Measurements from ENCODE around the gene PFDN4. TPM values are rescaled to one million over a fixed set of nuclear protein-coding genes. Genes with fewer than 3 reads are reported as not detected.
"Not testable (repeated sequence)": the region's sequence is repeated elsewhere in the genome, so short reads cannot be mapped to it uniquely, and the experiment has no call there.

PFDN4 gene
- total RNA-seq, 2 experiments from 2014 or later: 55.4 to 60.5 TPM

- H3K27me3 Mint-ChIP-seq: no peaks in the 10 kb centered on the region
- intact Hi-C loops (cut with DNase I, micrococcal nuclease): no loop called here
- peak overlapping the region; percentile 21 for H3K27ac Mint-ChIP-seq
- H3K4me3 Mint-ChIP-seq: no peak overlapping the region
- peaks cover 17% of the 10 kb centered on the region for H3K36me3 Mint-ChIP-seq (ENCODE audit: low read depth)
- ChIA-PET POLR2A (no interaction called here), CTCF (interaction anchor here (1.4 to 2.0 kb wide), 3 partner anchors 10 to 432 kb away, joined by 4 to 11 read pairs (median 8); partner anchors contain the start of gene PFDN4)
- peaks cover 28% of the 10 kb centered on the region for H3K4me1 Mint-ChIP-seq
- DNase-seq (no peak), ATAC-seq (no peak)
- H3K9me3 Mint-ChIP-seq (ENCODE audit: low read depth): no peaks in the 10 kb centered on the region
Observed at GRCh38 chr20:54218470-54218869, 10.6 kb downstream of the PFDN4 start.

GRCh38 chr20:54219751-54220426 is 12.0 kb downstream of the PFDN4 start:
- Mint-ChIP-seq H3K27me3 (no peaks in the 10 kb centered on the region), H3K9me3 (ENCODE audit: low read depth) (no peaks in the 10 kb centered on the region), H3K36me3 (ENCODE audit: low read depth) (peaks cover 14% of the 10 kb centered on the region), H3K27ac (no peak overlapping the region), H3K4me1 (peaks cover 28% of the 10 kb centered on the region), H3K4me3 (no peak overlapping the region)
- POLR2A ChIA-PET: no interaction called here
- intact Hi-C loops (cut with DNase I, micrococcal nuclease): loop anchor here (1.0 to 10.0 kb wide), 5 partner anchors 67 to 426 kb away; partner anchors contain the start of gene DOK5 (in 1 of the 2)
- no peak for ATAC-seq
- CTCF ChIA-PET: interaction anchor here (0.6 to 2.0 kb wide), 8 partner anchors 9 to 430 kb away, joined by 3 to 11 read pairs (median 4); partner anchors contain the start of gene PFDN4
- DNase-seq: no peak

- intact Hi-C loops (cut with DNase I, micrococcal nuclease): loop anchor here (1.0 to 10.0 kb wide), 6 partner anchors 65 to 426 kb away; partner anchors contain the start of gene DOK5 (in 1 of the 2)
- peaks cover 28% of the 10 kb centered on the region for H3K4me1 Mint-ChIP-seq
- H3K27ac Mint-ChIP-seq: peak overlapping the region; percentile 59
- ATAC-seq (no peak), DNase-seq (no peak)
- H3K27me3 Mint-ChIP-seq: no peaks in the 10 kb centered on the region
- peaks cover 14% of the 10 kb centered on the region for H3K36me3 Mint-ChIP-seq (ENCODE audit: low read depth)
- no peak overlapping the region for H3K4me3 Mint-ChIP-seq
- CTCF ChIA-PET: interaction anchor here (0.6 to 1.0 kb wide), 4 partner anchors 8 to 306 kb away, joined by 3 to 4 read pairs (median 4); no protein-coding TSS in a partner anchor
- H3K9me3 Mint-ChIP-seq (ENCODE audit: low read depth): no peaks in the 10 kb centered on the region
- POLR2A ChIA-PET: interaction anchor here (0.6 kb wide), 1 partner anchor 1065 kb away, joined by 4 read pairs; no protein-coding TSS in a partner anchor
Observed at GRCh38 chr20:54220722-54221121, 12.8 kb downstream of the PFDN4 start.

- Mint-ChIP-seq H3K4me1 (peaks cover 28% of the 10 kb centered on the region), H3K27me3 (no peaks in the 10 kb centered on the region), H3K4me3 (no peak overlapping the region), H3K36me3 (ENCODE audit: low read depth) (peaks cover 7% of the 10 kb centered on the region), H3K9me3 (ENCODE audit: low read depth) (no peaks in the 10 kb centered on the region), H3K27ac (peak overlapping the region; percentile 77)
- ChIA-PET CTCF (interaction anchor here (0.6 to 2.1 kb wide), 10 partner anchors 9 to 532 kb away, joined by 3 to 12 read pairs (median 3); partner anchors contain the start of gene PFDN4), POLR2A (interaction anchor here (0.6 kb wide), 2 partner anchors 282 to 1064 kb away, joined by 4 read pairs; no protein-coding TSS in a partner anchor)
- DNase-seq (peak; percentile 49), ATAC-seq (peak; percentile 95)
- intact Hi-C loops (cut with DNase I, micrococcal nuclease): loop anchor here (1.0 to 10.0 kb wide), 5 partner anchors 64 to 253 kb away; partner anchors contain the start of gene DOK5 (in 1 of the 2)
Observed at GRCh38 chr20:54221353-54221752, 13.5 kb downstream of the PFDN4 start.

GRCh38 chr20:54221996-54222890 is 14.4 kb downstream of the PFDN4 start:
- Mint-ChIP-seq H3K4me1 (peaks cover 26% of the 10 kb centered on the region), H3K4me3 (no peak overlapping the region), H3K27me3 (no peaks in the 10 kb centered on the region), H3K9me3 (ENCODE audit: low read depth) (no peaks in the 10 kb centered on the region), H3K27ac (peak overlapping the region; percentile 77), H3K36me3 (ENCODE audit: low read depth) (peaks cover 2% of the 10 kb centered on the region)
- intact Hi-C loops (cut with DNase I, micrococcal nuclease): loop anchor here (1.0 to 10.0 kb wide), 5 partner anchors 63 to 253 kb away; partner anchors contain the start of gene DOK5 (in 1 of the 2)
- ATAC-seq (peak; percentile 2), DNase-seq (no peak)
- ChIA-PET POLR2A (interaction anchor here (0.6 kb wide), 1 partner anchor 281 kb away, joined by 4 read pairs; no protein-coding TSS in a partner anchor), CTCF (interaction anchor here (0.6 to 2.1 kb wide), 9 partner anchors 8 to 426 kb away, joined by 3 to 12 read pairs (median 3); partner anchors contain the start of gene PFDN4)

- POLR2A ChIA-PET: no interaction called here
- Mint-ChIP-seq H3K27ac (no peak overlapping the region), H3K36me3 (ENCODE audit: low read depth) (peaks cover 2% of the 10 kb centered on the region), H3K27me3 (no peaks in the 10 kb centered on the region), H3K9me3 (ENCODE audit: low read depth) (no peaks in the 10 kb centered on the region), H3K4me3 (no peak overlapping the region), H3K4me1 (peaks cover 28% of the 10 kb centered on the region)
- intact Hi-C loops (cut with DNase I, micrococcal nuclease): loop anchor here (5.0 to 10.0 kb wide), 4 partner anchors 64 to 252 kb away; partner anchors contain the start of gene DOK5 (in 1 of the 2)
- ATAC-seq (no peak), DNase-seq (no peak)
- CTCF ChIA-PET: interaction anchor here (0.5 to 2.1 kb wide), 4 partner anchors 10 to 119 kb away, joined by 3 to 12 read pairs (median 4); partner anchors contain the start of gene PFDN4
Observed at GRCh38 chr20:54223285-54223684, 15.4 kb downstream of the PFDN4 start.

GRCh38 chr20:54223751-54224150 is 15.9 kb downstream of the PFDN4 start:
- H3K4me3 Mint-ChIP-seq: no peak overlapping the region
- no peaks in the 10 kb centered on the region for H3K27me3 Mint-ChIP-seq
- POLR2A ChIA-PET: no interaction called here
- H3K9me3 Mint-ChIP-seq (ENCODE audit: low read depth): no peaks in the 10 kb centered on the region
- no peak for ATAC-seq
- CTCF ChIA-PET: interaction anchor here (1.6 kb wide), 1 partner anchor 10 kb away, joined by 5 read pairs; no protein-coding TSS in a partner anchor
- intact Hi-C loops (cut with DNase I, micrococcal nuclease): loop anchor here (5.0 to 10.0 kb wide), 4 partner anchors 64 to 251 kb away; partner anchors contain the start of gene DOK5 (in 1 of the 2)
- H3K36me3 Mint-ChIP-seq (ENCODE audit: low read depth): no peaks in the 10 kb centered on the region
- no peak for DNase-seq
- H3K4me1 Mint-ChIP-seq: peaks cover 28% of the 10 kb centered on the region
- no peak overlapping the region for H3K27ac Mint-ChIP-seq

GRCh38 chr20:54224642-54225041 is 16.8 kb downstream of the PFDN4 start:
- DNase-seq; ATAC-seq; H3K27me3 Mint-ChIP-seq; H3K27ac Mint-ChIP-seq; H3K4me3 Mint-ChIP-seq; CTCF ChIA-PET; H3K36me3 Mint-ChIP-seq (ENCODE audit: low read depth); POLR2A ChIA-PET; H3K9me3 Mint-ChIP-seq (ENCODE audit: low read depth): not testable (repeated sequence)
- H3K4me1 Mint-ChIP-seq: peaks cover 28% of the 10 kb centered on the region
- intact Hi-C loops (cut with DNase I, micrococcal nuclease): loop anchor here (5.0 to 10.0 kb wide), 4 partner anchors 63 to 250 kb away; partner anchors contain the start of gene DOK5 (in 1 of the 2)

GRCh38 chr20:54227241-54227640 is 19.4 kb downstream of the PFDN4 start:
- DNase-seq (no peak), ATAC-seq (no peak)
- H3K4me3 Mint-ChIP-seq: no peak overlapping the region
- H3K4me1 Mint-ChIP-seq: peaks cover 8% of the 10 kb centered on the region
- H3K27me3 Mint-ChIP-seq: no peaks in the 10 kb centered on the region
- POLR2A ChIA-PET: no interaction called here
- H3K9me3 Mint-ChIP-seq (ENCODE audit: low read depth): peaks cover 1% of the 10 kb centered on the region
- no peak overlapping the region for H3K27ac Mint-ChIP-seq
- CTCF ChIA-PET: no interaction called here
- intact Hi-C loops (cut with DNase I, micrococcal nuclease): loop anchor here (10.0 kb wide), 2 partner anchors 238 to 248 kb away; partner anchors contain the start of gene DOK5 (in 1 of the 2)
- no peaks in the 10 kb centered on the region for H3K36me3 Mint-ChIP-seq (ENCODE audit: low read depth)

- intact Hi-C loops (cut with DNase I, micrococcal nuclease): loop anchor here (10.0 kb wide), 2 partner anchors 237 to 247 kb away; partner anchors contain the start of gene DOK5 (in 1 of the 2)
- CTCF ChIA-PET: no interaction called here
Observed at GRCh38 chr20:54227751-54228150, 19.9 kb downstream of the PFDN4 start.

More at GRCh38 chr20:54227751-54228150, 19.9 kb downstream of the PFDN4 start:
- DNase-seq (no peak), ATAC-seq (no peak)
- POLR2A ChIA-PET: no interaction called here
- Mint-ChIP-seq H3K36me3 (ENCODE audit: low read depth) (no peaks in the 10 kb centered on the region), H3K9me3 (ENCODE audit: low read depth) (peaks cover 1% of the 10 kb centered on the region), H3K4me3 (no peak overlapping the region), H3K27ac (no peak overlapping the region), H3K27me3 (no peaks in the 10 kb centered on the region), H3K4me1 (peaks cover 2% of the 10 kb centered on the region)
